NCI-H524 (cell line): ENCODE measurements around the gene NAPA.

Experiments used
- DNase-seq, 2 experiments: peaks; one replicate each; lab custom pipeline; 2025; lab: John Stamatoyannopoulos, UW

Gene NAPA

GRCh38 chr19:47458672-47459071 lies 56.2 kb downstream of the NAPA start:
- no peak for DNase-seq

GRCh38 chr19:47456721-47457474 lies 58.0 kb downstream of the NAPA start:
- no peak for DNase-seq

- DNase-seq: no peak
These were observed 64.4 kb downstream of the NAPA start for GRCh38 chr19:47450478-47450877.

- no peak for DNase-seq
These were observed 66.5 kb downstream of the NAPA start for GRCh38 chr19:47448360-47448727.

GRCh38 chr19:47447470-47448359 lies 67.1 kb downstream of the NAPA start:
- DNase-seq: peak in 1 of 2 experiments; percentile 42

- no peak for DNase-seq
These were observed 68.1 kb downstream of the NAPA start for GRCh38 chr19:47446534-47447469.

GRCh38 chr19:47445937-47446402 lies 68.9 kb downstream of the NAPA start:
- peak; percentile 33 to 70 for DNase-seq

- DNase-seq: peak; percentile 65 to 67
These were observed 69.3 kb downstream of the NAPA start for GRCh38 chr19:47445527-47445926.

- no peak for DNase-seq
These were observed 70.5 kb downstream of the NAPA start for GRCh38 chr19:47444388-47444821.

GRCh38 chr19:47443331-47443730 lies 71.5 kb downstream of the NAPA start:
- DNase-seq: no peak

- DNase-seq: no peak
These were observed 76.1 kb downstream of the NAPA start for GRCh38 chr19:47438793-47439220.
